ENCODE measurements around the gene FOXD1.
A peak's percentile ranks its signal among the peaks of the same experiment; 100 is the strongest.
"Not testable (repeated sequence)": the region's sequence is repeated elsewhere in the genome, so short reads cannot be mapped to it uniquely, and the experiment has no call there.

FOXD1 gene

DNA sequence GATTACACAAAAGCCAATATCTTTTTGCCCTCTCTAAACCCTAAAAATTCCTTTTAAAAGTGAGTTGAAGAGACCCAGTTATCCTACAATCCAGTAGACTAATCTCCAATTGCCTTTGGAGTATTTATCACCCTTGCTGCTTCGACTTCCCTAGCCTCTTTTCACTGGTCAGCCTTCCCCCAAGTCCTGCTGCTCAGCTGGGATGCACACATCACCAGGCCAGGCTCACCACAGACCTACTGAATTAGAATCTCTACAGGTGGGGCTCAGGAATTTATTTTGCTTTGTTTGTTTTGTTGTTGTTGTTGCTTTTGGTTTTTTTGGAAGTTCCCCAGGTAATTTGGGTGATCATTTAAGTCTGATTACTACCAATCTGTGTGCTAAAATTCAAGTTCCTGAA is 11.6 kb upstream of the FOXD1 start:
- no peak for DNase-seq

GRCh38 chr5:73459366-73459765 is 10.8 kb upstream of the FOXD1 start:
- no peak for DNase-seq

GRCh38 chr5:73456462-73456861 is 7.9 kb upstream of the FOXD1 start:
- DNase-seq: not testable (repeated sequence)

DNA sequence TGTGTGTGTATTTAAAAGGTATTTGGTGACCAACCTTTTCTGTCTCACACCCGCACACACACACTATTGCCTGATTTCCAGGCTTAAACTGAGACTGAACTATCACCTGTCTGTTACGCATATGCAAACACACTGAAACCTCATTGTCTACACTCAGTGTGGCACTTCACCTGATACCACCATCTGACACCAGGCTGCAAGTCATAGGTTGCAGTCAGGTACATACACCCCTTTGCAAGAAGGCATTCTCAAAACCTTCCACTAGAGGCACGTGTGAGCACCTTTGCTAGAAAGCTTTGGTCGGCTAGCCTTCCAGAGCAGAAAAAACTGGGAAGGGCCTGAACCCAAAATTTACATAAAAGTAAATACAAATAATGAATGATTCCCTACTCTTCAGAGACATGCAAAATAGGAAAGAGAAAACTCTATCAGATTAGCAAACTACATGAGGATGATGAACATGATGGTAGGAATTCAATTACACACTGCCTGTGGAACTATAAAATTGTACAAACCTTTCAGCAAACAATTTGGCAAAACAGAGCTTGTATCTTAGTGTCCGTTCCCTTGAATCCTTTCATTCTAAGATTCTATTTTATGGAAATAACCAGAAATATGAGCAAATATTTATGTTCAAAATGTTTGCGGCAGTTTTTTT is 5.9 kb upstream of the FOXD1 start:
- peak; percentile 44 for DNase-seq

GRCh38 chr5:73452215-73452614 is 3.6 kb upstream of the FOXD1 start:
- no peak for DNase-seq

GRCh38 chr5:73451224-73452130 is 2.9 kb upstream of the FOXD1 start:
- DNase-seq: no peak

DNA sequence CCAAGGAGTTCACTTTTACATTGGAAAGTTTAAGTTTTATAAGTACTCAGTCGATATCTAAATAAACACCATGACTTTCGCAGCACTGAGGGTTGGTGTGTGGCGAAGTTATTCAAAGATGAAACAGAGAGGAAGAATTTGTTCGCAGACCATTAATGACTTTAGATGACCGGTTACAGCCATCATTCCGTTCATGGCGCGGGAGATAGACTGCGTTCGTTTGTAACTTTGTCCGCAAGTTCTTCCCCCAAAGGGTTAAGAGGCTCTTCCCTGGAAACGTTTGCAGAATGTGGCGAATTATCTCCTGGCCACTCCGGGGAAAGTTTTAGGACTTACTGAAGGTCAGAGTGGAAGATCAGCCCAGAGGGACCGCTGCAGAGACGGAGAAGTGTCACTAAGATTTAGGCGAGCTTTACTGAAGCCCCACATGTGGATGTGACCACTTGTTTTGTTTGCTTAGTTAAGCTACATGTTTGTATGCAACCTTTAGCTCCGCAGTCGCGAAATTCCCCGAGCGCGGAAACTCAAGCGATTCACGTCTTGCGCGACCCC is 2.2 kb upstream of the FOXD1 start:
- DNase-seq: no peak

- no peak for DNase-seq
These were observed 1.6 kb upstream of the FOXD1 start for GRCh38 chr5:73450137-73450536.

DNA sequence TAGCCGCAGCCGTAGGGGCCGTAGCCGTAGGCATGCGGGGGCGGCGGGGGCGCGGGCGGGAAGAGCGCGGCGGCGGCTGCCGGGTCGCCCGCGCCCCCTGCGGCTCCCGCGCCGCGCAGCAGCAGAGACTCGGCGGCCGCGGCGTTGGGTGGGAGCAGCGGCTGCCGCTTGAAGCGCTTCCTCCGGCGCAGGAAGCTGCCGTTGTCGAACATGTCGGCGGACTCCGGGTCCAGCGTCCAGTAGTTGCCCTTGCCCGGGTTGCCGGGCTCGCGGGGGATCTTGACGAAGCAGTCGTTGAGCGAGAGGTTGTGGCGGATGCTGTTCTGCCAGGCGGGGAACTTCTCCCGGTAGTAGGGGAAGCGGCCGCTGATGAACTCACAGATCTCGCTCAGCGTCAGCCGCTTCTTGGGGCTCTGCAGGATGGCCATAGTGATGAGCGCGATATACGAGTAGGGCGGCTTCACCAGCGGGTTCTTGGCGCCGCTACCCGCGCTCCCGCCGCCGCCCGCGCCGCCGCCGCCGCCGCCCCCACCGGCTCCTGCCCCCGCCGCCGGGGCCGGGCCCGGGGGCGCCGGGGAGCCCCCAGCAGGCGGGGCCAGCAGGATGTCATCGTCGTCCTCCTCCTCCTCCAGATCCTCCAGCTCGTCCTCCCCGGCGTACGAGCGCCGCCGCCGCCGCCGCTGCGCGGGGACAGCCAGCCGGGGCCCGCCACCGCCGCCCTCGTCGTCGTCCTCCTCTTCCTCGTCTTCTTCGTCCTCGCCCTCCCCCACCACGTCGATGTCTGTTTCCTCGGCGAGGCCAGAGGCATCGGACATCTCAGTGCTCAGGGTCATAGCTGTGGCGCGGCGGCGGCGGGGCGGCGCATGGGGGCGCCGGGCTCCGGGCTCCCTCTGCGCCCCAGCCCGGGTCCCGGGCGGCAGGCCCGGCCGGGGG is 781 bp downstream of the FOXD1 start:
- no peak for DNase-seq

- DNase-seq: no peak
These were observed 1.7 kb downstream of the FOXD1 start for GRCh38 chr5:73446631-73447529.

DNA sequence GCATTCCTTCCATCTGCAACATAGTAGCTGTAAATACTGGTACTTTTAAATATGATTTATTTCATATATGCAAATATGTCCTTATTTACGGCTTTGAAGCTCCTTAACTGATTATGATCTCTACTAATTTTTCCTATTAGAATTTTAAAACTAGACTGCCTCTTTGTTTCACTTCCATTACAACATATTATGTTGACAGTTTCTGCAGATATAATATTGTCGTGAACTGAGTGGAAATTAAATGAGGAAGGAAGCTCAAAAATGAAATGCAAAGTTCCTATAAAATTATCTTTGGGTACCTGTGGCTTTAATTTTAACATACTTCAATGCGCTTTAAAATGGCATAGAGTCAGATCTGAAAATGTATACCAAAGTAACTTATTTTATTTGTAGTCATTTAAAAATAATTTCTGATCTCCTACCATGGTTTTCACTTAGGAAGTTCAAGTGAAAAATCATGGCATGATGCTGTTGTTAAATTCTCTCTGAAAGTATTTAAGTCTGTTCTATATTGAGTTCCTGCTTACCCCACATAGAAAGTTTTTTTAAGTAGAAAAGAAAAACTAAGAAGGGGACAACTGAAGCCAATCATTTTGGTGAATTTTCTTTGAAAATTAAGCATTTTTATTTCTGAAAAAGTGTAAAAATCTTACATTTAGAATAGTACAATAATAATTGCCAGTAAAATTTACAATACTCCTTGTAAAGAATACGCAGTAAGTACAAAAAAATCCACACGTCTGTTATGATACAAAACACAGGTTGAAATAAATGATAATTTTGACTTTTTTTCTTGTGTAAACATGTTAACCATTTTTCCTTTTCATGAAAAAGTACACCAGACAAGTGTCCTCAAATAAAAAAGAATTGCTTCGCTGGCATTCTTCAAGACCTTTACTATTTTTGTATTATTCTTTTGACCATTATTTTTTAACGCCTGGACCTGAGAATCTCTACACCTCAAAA is 2.6 kb downstream of the FOXD1 start:
- DNase-seq: no peak

GRCh38 chr5:73444499-73445438 is 3.8 kb downstream of the FOXD1 start:
- DNase-seq: no peak

DNA sequence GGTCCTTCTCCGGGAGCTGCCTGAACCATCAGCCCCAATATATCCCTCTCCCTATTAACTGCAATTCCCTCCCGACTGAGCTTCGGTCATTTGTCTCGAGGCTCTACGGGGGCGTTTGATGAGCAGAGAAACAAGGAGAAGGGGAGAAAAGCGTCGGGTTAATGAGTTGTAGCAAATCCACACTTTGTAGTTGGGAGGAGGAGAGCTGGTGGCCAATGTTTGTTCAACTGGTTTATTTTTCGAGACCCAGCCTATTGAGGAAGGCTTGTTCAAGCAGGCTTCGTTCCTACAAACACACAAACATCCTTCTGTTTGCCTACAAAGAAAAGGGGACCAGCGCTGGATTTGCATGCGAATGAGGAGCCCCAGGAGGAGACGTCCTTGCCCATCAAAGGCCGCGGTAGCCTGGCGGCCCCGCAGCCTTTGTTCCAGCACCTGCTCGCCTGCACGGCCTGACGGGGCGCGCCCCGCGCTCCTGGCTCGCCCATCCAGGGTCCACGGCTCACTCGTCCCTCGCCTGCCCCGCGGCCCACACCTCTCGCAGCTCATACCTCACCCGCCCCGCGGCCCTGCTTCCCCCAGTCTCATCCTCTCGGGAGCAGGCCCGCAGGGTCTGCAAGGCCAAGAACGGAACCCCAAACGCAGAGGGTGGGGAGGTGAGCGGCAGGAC is 4.6 kb downstream of the FOXD1 start:
- DNase-seq: no peak

- DNase-seq: no peak
These were observed 5.5 kb downstream of the FOXD1 start for GRCh38 chr5:73442996-73443627.

DNA sequence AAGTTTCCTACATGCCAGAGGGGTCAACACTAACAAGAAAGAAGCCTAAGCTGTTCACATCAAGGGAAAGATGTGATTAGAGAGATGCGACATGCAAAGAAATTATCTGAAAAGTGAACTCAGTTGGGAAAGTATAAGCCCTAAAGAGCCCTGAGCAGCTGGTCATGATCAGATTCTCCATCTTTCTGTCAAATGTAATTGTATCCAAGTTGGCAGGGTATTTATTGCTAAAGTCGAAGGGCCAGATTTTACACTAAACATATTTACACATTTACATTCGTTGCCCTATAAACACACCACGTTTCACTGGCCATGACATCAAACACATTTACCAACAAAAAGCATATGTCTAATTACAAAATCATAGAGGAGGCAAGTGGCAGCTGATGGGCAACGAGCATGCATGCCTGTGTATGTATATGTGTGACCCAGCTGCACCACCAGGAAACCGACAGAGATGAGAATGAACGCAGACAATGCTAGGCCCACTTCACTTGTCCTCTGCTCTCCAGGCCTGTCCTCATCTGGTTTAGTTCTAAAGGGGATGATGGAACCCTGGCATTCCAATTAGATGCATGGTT is 6.3 kb downstream of the FOXD1 start:
- DNase-seq: no peak

DNA sequence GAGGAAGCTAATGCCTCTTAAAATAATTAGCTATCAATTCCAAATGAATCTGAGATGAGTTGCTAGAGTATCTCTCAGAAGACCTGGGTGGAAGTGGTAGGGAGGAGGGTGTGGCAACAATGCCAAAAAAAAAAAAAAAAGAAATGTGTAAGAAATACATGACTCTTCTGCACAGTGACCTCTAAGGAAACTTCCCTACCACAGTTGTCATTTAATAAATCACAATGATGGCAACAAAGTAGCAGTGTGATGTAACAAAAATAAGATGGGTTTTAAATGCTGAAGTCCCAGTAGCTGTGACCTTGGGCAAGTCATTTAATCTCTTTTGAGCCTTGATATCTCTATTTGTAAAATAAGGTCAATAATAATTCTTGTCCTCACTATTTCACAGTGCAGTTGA is 7.2 kb downstream of the FOXD1 start:
- no peak for DNase-seq

DNA sequence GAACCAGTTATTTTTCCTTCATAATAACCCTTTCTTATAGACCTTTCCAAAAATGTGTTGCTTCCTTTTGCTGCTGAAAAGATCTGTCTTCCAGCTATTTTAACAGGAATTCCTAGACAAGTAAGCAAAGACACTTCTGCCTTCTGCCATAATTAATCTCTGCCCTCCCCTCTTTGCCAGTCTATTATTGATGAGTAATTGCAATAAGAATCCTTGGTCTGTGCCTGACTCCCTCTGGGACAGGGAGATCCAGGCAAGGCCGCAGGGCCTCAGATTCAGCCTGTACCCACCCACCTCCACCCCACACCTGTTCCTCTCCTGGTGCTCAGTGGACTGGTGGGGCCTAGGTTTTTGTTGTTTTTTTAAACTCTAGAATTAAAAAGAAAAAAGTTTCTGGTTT is 8.3 kb downstream of the FOXD1 start:
- DNase-seq: no peak
